Activated naive CD4-positive, alpha-beta T cell (primary cell): Measurements from ENCODE around the gene STRN4.
"Not testable (repeated sequence)": the region's sequence is repeated elsewhere in the genome, so short reads cannot be mapped to it uniquely, and the experiment has no call there.

ENCODE experiments used
- DNase-seq, 4 experiments: peaks; one replicate each; lab custom pipeline; 2025; lab: John Stamatoyannopoulos, UW

STRN4 gene

DNA sequence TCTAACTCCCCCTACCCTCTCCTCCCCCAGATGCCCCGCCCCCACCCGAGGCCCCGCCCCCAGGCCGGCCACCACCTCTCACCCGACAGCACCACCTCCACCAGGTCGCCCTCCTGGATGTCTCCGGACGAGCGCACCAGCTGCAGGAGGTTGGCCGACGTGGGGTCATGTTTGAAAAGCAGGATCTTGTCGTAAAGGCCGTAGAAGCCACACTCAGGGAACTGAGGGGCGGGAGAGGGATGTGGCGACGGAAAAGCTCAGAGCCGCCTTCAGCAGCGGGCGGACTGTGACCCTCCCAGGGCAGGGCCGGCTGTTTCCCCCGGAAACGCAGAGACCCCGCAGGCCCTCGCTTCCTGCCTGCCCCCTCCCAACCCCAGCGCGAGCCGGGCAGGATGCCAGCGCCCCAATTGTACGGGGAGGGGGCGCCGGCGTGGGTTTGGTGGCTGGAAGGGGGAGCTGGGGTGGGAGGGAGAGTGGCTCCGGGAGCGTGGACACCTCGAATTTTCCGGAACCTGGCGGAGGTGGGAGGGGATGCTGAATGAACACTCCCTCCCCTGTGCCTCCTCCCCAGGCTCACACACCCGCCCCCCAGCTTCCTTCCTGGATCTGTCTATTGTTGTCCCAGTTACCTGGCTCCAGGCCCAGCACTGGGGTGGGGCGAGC lies 32.3 kb downstream of the STRN4 start:
- DNase-seq = peak in 3 of 4 experiments; percentile 24 to 81 (median 78)

GRCh38 chr19:46712768-46713338 lies 33.4 kb downstream of the STRN4 start:
- not testable (repeated sequence) for DNase-seq

DNA sequence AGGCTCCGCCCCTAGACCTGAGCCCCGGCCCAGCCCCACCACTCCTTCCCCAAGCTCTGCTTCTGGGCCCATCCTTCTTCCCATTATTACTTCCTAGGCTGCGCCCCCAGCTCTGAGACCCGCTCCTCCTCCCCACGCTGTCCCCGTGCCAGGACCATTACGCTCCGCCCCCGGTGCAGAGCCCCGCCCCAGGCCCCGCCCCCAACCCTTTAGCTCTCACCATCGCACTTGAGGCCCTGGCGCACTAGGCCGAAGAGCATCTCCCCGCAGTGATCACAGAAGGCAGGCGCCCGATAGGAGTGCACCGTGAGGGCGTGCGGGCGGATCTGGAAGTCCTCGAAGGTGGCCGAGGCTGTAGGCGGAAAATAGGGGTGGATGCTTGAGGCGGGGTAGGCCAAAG lies 35.6 kb downstream of the STRN4 start:
- DNase-seq = no peak

- peak; percentile 86 to 94 (median 90) for DNase-seq
Measured at GRCh38 chr19:46704379-46705076, 41.7 kb downstream of the STRN4 start.

DNA sequence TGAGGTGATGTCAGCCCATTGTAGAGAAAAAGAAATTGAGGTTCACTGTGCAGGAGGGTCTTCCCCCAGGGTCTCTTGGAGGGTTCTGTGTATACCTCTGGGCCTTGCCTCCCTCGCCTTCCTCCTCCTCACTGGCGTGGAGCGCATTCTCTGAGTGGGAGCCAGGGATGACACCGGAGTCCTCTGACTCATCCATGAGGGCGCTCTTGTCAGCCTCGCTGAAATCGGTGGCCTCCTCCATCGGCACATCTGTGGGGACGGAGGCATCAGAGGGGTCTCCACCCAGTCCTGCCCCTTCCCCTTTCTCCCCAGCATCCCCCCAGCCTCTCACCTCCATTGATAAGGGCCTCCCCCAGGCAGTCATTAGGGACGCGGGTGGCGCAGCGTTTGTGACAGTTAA lies 45.5 kb downstream of the STRN4 start:
- no peak for DNase-seq

DNA sequence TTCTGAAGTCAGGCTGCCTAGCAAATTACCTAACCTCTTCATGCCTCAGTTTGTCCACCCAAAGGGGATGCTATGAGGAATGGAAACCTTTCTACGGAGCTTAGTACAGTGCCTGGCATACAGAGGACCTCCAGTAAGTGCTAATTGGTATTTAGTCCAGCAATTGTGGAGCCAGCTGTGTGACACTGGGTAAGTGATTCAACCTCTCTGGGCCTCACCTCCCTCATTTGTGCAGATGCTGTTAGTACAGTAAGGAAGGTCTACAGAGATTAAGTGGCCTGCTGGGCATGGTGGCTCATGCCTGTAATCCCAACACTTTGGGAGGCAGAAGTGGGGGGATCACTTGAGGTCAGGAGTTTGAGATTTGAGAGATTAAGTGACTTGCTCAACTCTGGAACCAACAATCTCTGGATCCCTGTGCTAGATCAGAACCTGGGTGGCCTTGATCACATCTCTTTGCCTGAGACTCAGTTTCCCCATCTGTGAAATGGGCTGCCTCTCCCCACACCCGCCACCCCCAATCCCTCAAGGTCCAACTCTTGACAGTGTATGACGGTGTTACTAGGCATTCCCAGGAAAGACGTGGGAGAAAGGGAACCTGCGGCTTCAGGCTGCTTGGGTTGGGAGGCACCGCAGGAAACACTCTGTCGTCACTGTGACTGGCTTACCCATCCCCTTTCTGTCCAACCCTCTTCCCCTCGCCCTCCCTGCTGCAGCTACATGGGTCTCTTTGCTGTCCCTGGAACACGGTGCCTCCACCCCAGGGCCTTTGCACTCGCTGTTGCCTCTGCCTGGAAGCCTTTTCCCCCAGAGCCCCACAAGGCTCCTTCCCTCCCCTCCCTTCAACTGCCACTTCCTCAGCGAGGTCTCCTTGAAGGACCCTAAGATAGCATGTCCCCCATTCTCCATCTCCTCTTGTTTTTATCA lies 47.6 kb downstream of the STRN4 start:
- no peak for DNase-seq

GRCh38 chr19:46697204-46697960 lies 48.9 kb downstream of the STRN4 start:
- DNase-seq = no peak

DNA sequence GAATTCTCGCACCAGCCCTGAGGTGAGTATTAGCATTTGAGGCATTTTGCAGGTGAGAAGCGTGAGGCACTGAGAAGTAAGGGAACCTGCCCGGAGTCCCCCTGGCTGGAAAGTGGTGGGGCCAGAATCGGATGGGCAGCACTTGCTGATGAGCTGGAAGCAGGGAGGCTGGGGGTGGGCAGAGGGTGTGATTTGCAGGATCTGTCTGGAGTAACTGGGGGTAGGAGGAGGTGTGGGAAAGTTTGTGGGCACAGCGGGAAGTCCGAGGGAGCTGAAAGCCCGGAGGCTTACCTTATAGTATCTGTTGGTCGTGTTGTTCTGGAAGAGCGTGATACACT lies 49.4 kb downstream of the STRN4 start:
- no peak for DNase-seq

DNA sequence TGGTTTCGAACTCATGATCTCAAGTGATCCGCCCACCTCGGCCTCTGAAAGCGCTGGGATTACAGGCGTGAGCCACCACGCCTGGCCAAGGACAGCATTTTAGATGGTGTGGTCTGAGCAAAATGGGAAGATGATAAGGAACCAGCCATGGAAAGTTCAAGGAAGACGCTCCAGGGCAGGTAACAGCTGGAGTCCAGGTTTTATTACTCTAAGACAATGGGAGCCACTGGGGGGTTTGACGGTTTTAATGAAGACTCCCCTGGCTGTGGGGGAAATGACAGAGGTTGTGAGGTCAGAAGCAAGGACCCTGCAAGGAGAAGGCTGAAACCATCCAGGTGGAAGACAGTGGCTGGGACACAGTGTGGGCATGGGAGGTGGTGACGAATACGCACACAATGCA lies 50.2 kb downstream of the STRN4 start:
- DNase-seq = no peak

- DNase-seq = no peak
Measured at GRCh38 chr19:46693760-46694159, 52.5 kb downstream of the STRN4 start.

- DNase-seq = no peak
Measured at GRCh38 chr19:46692918-46693722, 53.1 kb downstream of the STRN4 start.

GRCh38 chr19:46691948-46692347 lies 54.3 kb downstream of the STRN4 start:
- DNase-seq = no peak

- DNase-seq = no peak
Measured at GRCh38 chr19:46691104-46691503, 55.1 kb downstream of the STRN4 start.

DNA sequence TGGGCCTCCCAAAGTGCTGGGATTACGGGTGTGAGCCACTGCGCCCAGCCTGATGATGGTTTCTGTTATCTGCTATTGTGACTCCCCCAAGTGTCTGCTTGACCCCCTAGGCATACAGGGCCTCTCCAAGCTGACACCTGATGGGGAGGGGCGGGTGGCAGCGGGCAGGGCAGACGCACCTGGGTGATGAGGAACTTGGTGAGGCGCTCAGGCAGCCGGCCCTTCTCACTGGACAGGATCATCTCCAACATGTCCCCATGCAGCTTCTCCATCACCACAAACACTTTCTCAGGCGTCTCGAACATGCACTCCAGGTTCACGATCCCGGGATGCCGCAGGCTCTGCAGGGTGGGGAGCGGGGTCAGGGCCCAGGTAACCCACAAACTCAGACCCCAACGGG lies 56.9 kb downstream of the STRN4 start:
- DNase-seq = no peak

- DNase-seq = no peak
Measured at GRCh38 chr19:46687438-46688145, 58.7 kb downstream of the STRN4 start.

DNA sequence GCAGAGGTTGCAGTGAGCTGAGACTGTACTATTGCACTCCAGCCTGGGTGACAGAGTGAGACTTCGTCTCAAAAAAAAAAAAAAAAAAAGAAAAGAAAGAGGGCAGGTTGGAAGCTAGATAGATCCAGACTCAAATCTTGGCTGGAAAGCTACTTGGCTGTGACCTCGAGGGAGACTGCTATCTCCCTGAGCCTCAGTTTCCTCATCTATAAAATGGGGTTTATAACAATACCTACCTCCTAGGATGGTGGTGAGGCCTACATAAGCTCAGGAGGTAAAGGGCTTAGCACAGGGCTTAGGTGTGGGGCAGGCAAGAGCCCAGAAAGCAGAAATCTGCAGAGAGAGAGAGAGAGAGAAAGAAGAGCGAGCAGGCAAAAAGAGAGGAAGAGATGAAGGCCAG lies 61.1 kb downstream of the STRN4 start:
- no peak for DNase-seq

GRCh38 chr19:46678110-46678732 lies 68.0 kb downstream of the STRN4 start:
- peak in 2 of 4 experiments; percentile 25 to 46 for DNase-seq

DNA sequence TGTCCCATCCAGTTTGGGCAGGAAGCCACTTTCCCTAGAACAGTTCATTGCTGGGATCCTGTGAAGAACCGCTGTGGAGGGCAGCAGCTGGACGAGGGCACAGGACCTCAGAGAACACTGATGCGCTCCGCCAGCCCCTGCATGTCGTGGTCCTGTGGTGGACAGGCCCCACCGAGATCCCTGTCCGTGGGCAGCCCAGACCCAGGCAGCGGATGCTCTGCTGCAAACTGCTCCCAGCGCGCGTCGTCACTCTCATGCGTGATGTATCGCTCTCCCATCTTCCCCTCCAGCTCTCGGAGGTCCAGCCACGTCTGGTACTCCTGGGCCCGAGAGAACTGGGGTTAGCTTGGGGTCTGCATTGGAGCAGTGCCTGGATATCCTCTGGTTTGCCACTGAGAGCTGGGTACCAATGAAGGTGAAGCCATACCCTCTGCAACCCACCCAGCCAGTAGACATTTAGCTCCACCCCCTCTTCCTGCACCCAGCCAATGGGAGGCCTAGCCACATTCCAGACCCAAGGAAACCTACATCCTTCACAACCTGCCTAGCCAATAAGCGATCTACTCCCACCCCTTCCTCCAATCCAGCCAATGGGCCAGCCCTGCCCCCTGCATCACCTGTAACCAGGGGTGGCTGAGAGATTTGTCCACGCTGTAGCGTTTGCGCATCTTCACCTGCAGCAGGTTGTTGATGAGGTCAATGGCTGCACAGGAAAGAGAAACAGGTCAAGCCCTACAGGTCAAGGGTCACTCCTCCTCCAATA lies 71.7 kb downstream of the STRN4 start:
- DNase-seq = no peak

GRCh38 chr19:46670813-46671212 lies 75.4 kb downstream of the STRN4 start:
- DNase-seq = no peak
